ENCODE data around the gene DTX4.

The DTX4 gene

DNA sequence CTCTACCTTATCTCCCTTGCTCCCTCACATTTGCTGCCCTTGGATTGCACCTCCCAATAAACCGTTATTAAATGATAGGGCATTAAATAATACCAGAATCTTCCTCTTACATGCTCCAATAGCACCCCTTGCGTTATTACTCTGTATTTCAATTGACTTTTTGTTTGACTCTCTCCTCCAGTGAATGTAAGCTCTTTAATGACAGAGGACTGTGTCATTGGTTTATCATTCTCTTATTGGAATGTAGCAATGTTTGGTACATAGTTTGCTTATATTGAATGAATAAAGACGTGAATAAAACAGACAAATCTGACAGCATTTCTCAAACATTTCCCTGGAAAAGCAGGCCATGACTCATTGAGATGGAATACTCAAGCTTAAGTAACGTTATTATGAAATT, 49.5 kb downstream of the DTX4 start:
- DNase-seq (ENCODE audit: low read depth): no peak

DNA sequence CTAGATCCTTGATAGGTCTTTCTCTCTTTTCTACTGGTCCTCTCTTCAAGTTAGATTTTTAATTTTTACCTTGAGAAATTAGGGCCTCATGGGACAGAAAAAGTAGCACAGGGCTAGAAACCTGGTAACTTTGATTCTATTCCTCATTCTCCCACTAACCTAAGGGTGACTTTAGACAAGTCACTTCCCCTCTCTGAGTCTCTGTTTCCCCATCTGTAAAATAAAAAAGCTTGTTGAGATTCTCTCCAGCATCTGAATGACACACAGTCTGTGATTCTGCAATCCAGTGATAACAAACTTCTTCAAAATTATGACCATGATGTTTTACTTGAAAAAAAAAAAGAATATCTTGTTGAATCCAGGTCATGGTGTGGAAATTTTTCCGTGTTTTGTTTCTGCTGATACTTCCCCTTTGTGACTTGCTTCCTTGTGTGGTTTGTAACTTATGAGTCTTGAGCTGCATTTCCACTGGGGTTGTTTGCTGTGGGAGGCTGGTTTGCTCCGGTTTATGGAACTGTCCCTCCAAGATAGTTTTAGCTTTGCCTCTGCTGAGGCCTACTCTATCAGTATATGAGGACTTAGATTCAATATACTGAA, 50.6 kb downstream of the DTX4 start:
- no peak for DNase-seq (ENCODE audit: low read depth)

GRCh38 chr11:59223177-59223576, 51.2 kb downstream of the DTX4 start:
- DNase-seq (ENCODE audit: low read depth): no peak

DNA sequence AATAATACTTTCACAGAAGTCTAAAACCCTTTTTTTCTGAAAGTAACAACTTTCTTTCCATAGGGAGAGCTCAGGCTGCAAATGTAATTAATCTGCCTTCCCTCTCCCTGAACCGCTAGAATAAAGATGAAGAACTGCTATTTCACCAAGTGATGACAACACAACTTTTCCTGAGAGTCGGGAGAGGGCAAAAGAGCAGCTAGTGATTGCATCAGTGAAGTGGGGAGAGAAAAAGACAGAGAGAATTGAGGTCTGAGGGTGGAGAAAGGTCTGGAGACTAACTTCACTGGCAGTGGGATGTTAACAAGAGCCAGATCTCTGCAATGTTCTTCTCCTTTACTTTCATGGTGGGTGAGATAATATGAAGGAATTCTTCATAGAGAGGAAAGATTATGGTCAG, 51.7 kb downstream of the DTX4 start:
- DNase-seq (ENCODE audit: low read depth): no peak

GRCh38 chr11:59224351-59224928, 52.5 kb downstream of the DTX4 start:
- no peak for DNase-seq (ENCODE audit: low read depth)

DNA sequence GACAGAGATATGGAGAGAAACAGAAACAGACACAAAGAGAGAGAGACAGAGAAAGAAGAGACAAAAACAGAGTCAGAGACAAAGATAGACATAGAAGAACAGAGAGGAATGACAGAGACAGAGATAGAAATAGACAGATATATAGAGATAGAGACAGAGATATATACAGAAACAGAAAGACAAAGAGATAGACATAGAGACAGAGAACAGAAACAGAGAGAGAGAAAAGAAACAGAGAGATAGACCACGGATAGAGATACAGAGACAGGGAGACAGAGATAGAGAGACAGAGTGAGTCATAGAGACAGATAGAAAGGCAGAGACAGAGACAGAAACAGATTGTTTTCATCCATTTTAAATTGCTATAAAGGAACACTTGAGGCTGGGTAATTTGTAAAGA, 53.1 kb downstream of the DTX4 start:
- DNase-seq (ENCODE audit: low read depth): no peak

- DNase-seq (ENCODE audit: low read depth): no peak
Observed at GRCh38 chr11:59226396-59226795, 54.5 kb downstream of the DTX4 start.

DNA sequence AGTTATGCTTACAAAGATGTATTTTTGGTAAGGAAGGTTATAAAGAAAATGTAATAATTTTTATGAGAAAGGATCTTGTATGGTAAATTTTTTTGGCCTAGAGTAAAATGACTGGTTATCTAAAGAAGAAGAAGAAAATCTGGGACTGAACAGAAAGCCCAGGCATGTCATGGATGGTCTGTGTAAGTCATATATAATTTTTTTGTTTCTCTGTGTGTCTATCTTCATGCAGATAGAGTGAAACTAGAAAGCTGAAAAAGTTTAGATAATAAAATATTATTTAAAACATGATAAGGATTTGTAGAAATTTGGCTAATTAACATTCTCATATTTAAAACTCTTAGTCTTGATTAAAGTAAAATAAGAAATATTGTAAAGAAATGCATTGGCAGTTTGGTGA, 68.4 kb downstream of the DTX4 start:
- DNase-seq (ENCODE audit: low read depth): no peak

DNA sequence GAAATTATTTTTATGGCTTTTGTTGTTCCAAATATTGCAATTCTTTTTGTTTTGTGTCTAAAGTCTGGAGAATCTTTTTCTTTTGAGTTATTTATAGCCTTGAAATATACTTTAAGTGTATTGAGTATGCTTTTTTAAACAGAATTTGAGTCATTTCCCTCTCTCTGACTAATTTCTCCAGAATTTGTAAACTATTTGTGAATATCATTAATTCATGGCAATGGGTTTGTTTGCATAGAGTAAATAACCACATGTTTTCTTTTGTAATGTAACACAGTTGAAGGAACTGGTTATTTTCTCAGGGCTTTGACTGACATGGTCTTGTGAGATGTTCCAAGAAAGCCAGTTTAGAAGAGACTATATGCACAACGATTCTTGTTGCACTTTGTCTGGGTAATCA, 71.7 kb downstream of the DTX4 start:
- DNase-seq (ENCODE audit: low read depth): no peak

- DNase-seq (ENCODE audit: low read depth): no peak
Observed at GRCh38 chr11:59247531-59248227, 75.7 kb downstream of the DTX4 start.

- no peak for DNase-seq (ENCODE audit: low read depth)
Observed at GRCh38 chr11:59249535-59249934, 77.6 kb downstream of the DTX4 start.

GRCh38 chr11:59253001-59253400, 81.1 kb downstream of the DTX4 start:
- no peak for DNase-seq (ENCODE audit: low read depth)

GRCh38 chr11:59254286-59254685, 82.4 kb downstream of the DTX4 start:
- DNase-seq (ENCODE audit: low read depth): no peak

GRCh38 chr11:59255281-59255680, 83.3 kb downstream of the DTX4 start:
- DNase-seq (ENCODE audit: low read depth): no peak
